ENCODE measurements around the gene DEPDC7. TPM values are rescaled to one million over a fixed set of nuclear protein-coding genes. Genes with fewer than 3 reads are reported as not detected.
"Not testable (repeated sequence)": the region's sequence is repeated elsewhere in the genome, so short reads cannot be mapped to it uniquely, and the experiment has no call there.

Gene DEPDC7
- polyA plus RNA-seq, 1 donor from 2014 or later = not detected

GRCh38 chr11:33006010-33006409 lies 9.7 kb upstream of the DEPDC7 start:
- no peak overlapping the region for H3K27ac Mint-ChIP-seq
- H3K9me3 Mint-ChIP-seq = peaks cover 0 to 2% (median 0%) of the 10 kb centered on the region in 3 donors
- H3K27me3 Mint-ChIP-seq = peaks cover 4% of the 10 kb centered on the region
- H3K4me1 Mint-ChIP-seq = no peaks in the 10 kb centered on the region
- H3K36me3 Mint-ChIP-seq = peaks cover 2% of the 10 kb centered on the region
- no peak overlapping the region for H3K4me3 Mint-ChIP-seq

- peaks cover 0 to 3% (median 0%) of the 10 kb centered on the region in 3 donors for H3K9me3 Mint-ChIP-seq
- peak overlapping the region in 1 of 4 donors; percentile 37 for H3K4me3 Mint-ChIP-seq
- peaks cover 10 to 15% (median 14%) of the 10 kb centered on the region in 3 donors for H3K4me1 Mint-ChIP-seq
- peaks cover 32% of the 10 kb centered on the region for H3K27me3 Mint-ChIP-seq
- H3K27ac Mint-ChIP-seq = no peak overlapping the region
- no peaks in the 10 kb centered on the region for H3K36me3 Mint-ChIP-seq
Observed at GRCh38 chr11:33013755-33014154, 1.9 kb upstream of the DEPDC7 start.

GRCh38 chr11:33016654-33017053 lies 976 bp downstream of the DEPDC7 start:
- peak overlapping the region in 3 of 4 donors; percentile 31 to 86 (median 35) for H3K4me3 Mint-ChIP-seq
- no peak overlapping the region for H3K27ac Mint-ChIP-seq
- H3K4me1 Mint-ChIP-seq = peaks cover 6 to 15% (median 9%) of the 10 kb centered on the region in 3 donors
- H3K9me3 Mint-ChIP-seq = peaks cover 0 to 3% (median 0%) of the 10 kb centered on the region in 3 donors
- no peaks in the 10 kb centered on the region for H3K36me3 Mint-ChIP-seq
- H3K27me3 Mint-ChIP-seq = peaks cover 30% of the 10 kb centered on the region

- Mint-ChIP-seq H3K36me3 (no peaks in the 10 kb centered on the region), H3K9me3 (peaks cover 0 to 3% (median 0%) of the 10 kb centered on the region in 3 donors), H3K4me1 (peaks cover 5 to 15% (median 7%) of the 10 kb centered on the region in 3 donors), H3K4me3 (no peak overlapping the region), H3K27me3 (peaks cover 29% of the 10 kb centered on the region), H3K27ac (no peak overlapping the region)
Observed at GRCh38 chr11:33017478-33017877, 1.8 kb downstream of the DEPDC7 start.

GRCh38 chr11:33017965-33018364 lies 2.3 kb downstream of the DEPDC7 start:
- peaks cover 5 to 15% (median 7%) of the 10 kb centered on the region in 3 donors for H3K4me1 Mint-ChIP-seq

GRCh38 chr11:33018840-33019239 lies 3.2 kb downstream of the DEPDC7 start:
- Mint-ChIP-seq H3K4me1 (peaks cover 5 to 13% (median 7%) of the 10 kb centered on the region in 3 donors), H3K36me3 (no peaks in the 10 kb centered on the region), H3K27ac (no peak overlapping the region), H3K27me3 (peaks cover 27% of the 10 kb centered on the region), H3K9me3 (peaks cover 0 to 3% (median 0%) of the 10 kb centered on the region in 3 donors), H3K4me3 (no peak overlapping the region)

More at GRCh38 chr11:33017965-33018364, 2.3 kb downstream of the DEPDC7 start:
- peaks cover 29% of the 10 kb centered on the region for H3K27me3 Mint-ChIP-seq
- H3K4me3 Mint-ChIP-seq = no peak overlapping the region
- H3K36me3 Mint-ChIP-seq = no peaks in the 10 kb centered on the region
- H3K9me3 Mint-ChIP-seq = peaks cover 0 to 3% (median 0%) of the 10 kb centered on the region in 3 donors
- no peak overlapping the region for H3K27ac Mint-ChIP-seq

- Mint-ChIP-seq H3K27me3 (peaks cover 21% of the 10 kb centered on the region), H3K27ac (no peak overlapping the region), H3K4me1 (peaks cover under 1% of the 10 kb centered on the region in 3 donors), H3K36me3 (no peaks in the 10 kb centered on the region), H3K4me3 (no peak overlapping the region), H3K9me3 (no peaks in the 10 kb centered on the region)
Observed at GRCh38 chr11:33021501-33021900, 5.8 kb downstream of the DEPDC7 start.

- no peaks in the 10 kb centered on the region for H3K36me3 Mint-ChIP-seq
- peaks cover 17% of the 10 kb centered on the region for H3K27me3 Mint-ChIP-seq
- no peaks in the 10 kb centered on the region for H3K9me3 Mint-ChIP-seq
- no peaks in the 10 kb centered on the region for H3K4me1 Mint-ChIP-seq
- no peak overlapping the region for H3K27ac Mint-ChIP-seq
- no peak overlapping the region for H3K4me3 Mint-ChIP-seq
Observed at GRCh38 chr11:33021937-33022336, 6.3 kb downstream of the DEPDC7 start.

- Mint-ChIP-seq H3K4me3 (no peak overlapping the region), H3K27ac (no peak overlapping the region), H3K9me3 (no peaks in the 10 kb centered on the region), H3K36me3 (peaks cover 1% of the 10 kb centered on the region), H3K27me3 (peaks cover 7% of the 10 kb centered on the region), H3K4me1 (no peaks in the 10 kb centered on the region)
Observed at GRCh38 chr11:33025339-33025722, 9.7 kb downstream of the DEPDC7 start.

- no peaks in the 10 kb centered on the region for H3K4me1 Mint-ChIP-seq
- H3K4me3 Mint-ChIP-seq = no peak overlapping the region
- no peaks in the 10 kb centered on the region for H3K9me3 Mint-ChIP-seq
- peaks cover 1% of the 10 kb centered on the region for H3K36me3 Mint-ChIP-seq
- H3K27me3 Mint-ChIP-seq = peaks cover 10% of the 10 kb centered on the region
- no peak overlapping the region for H3K27ac Mint-ChIP-seq
Observed at GRCh38 chr11:33027233-33027632, 11.6 kb downstream of the DEPDC7 start.

- Mint-ChIP-seq H3K36me3 (peaks cover 1% of the 10 kb centered on the region), H3K27me3 (peaks cover 10% of the 10 kb centered on the region), H3K27ac (no peak overlapping the region), H3K9me3 (no peaks in the 10 kb centered on the region), H3K4me1 (no peaks in the 10 kb centered on the region), H3K4me3 (no peak overlapping the region)
Observed at GRCh38 chr11:33027846-33028536, 12.3 kb downstream of the DEPDC7 start.

- Mint-ChIP-seq H3K27me3 (peaks cover 10% of the 10 kb centered on the region), H3K27ac (no peak overlapping the region), H3K4me3 (no peak overlapping the region), H3K36me3 (peaks cover 1% of the 10 kb centered on the region), H3K9me3 (no peaks in the 10 kb centered on the region), H3K4me1 (no peaks in the 10 kb centered on the region)
Observed at GRCh38 chr11:33028537-33028914, 12.8 kb downstream of the DEPDC7 start.

- not testable (repeated sequence) for H3K4me3 Mint-ChIP-seq, H3K9me3 Mint-ChIP-seq, H3K36me3 Mint-ChIP-seq, H3K4me1 Mint-ChIP-seq, H3K27ac Mint-ChIP-seq
- H3K27me3 Mint-ChIP-seq = peaks cover 10% of the 10 kb centered on the region
Observed at GRCh38 chr11:33029218-33029617, 13.5 kb downstream of the DEPDC7 start.

- Mint-ChIP-seq H3K4me3 (no peak overlapping the region), H3K4me1 (no peaks in the 10 kb centered on the region), H3K9me3 (no peaks in the 10 kb centered on the region), H3K27ac (no peak overlapping the region), H3K36me3 (peaks cover 1% of the 10 kb centered on the region), H3K27me3 (peaks cover 10% of the 10 kb centered on the region)
Observed at GRCh38 chr11:33033493-33033892, 17.8 kb downstream of the DEPDC7 start.

- H3K27ac Mint-ChIP-seq = no peak overlapping the region
- no peak overlapping the region for H3K4me3 Mint-ChIP-seq
- peaks cover 10% of the 10 kb centered on the region for H3K27me3 Mint-ChIP-seq
- peaks cover 0 to 2% (median 0%) of the 10 kb centered on the region in 3 donors for H3K4me1 Mint-ChIP-seq
- H3K36me3 Mint-ChIP-seq = peaks cover 1% of the 10 kb centered on the region
- H3K9me3 Mint-ChIP-seq = no peaks in the 10 kb centered on the region
Observed at GRCh38 chr11:33035011-33035410, 19.3 kb downstream of the DEPDC7 start.
